Left lung (tissue), 10 donors: ENCODE data around the gene CPT1C. TPM values are rescaled to one million over a fixed set of nuclear protein-coding genes. Genes with fewer than 3 reads are reported as not detected.

Experiments used
- ATAC-seq: fragments of 200-7000 bp; cut with Tn5 transposase; one replicate; pipeline ENCODE4 v1.9.1; 2020; ENCODE audit warnings: moderate library complexity
- DNase-seq, 4 donors: peaks; one replicate each; pipeline ENCODE4 v3.0.0-alpha.2; 2013 to 2020
- H3K27ac ChIP-seq, 2 donors: fragments of 200-600 bp; sonication (generic) in 1 of 2; one replicate each; pipeline versions ENCODE4 v1.5.0 to v1.8.0; 2020 to 2021
- H3K27me3 ChIP-seq, 2 donors: fragments of 200-600 bp; sonication (generic) in 1 of 2; one replicate each; pipeline versions ENCODE4 v1.5.0 to v1.8.0; 2020 to 2021
- H3K36me3 ChIP-seq, 2 donors: fragments of 200-600 bp; sonication (generic) in 1 of 2; one replicate each; pipeline versions ENCODE4 v1.5.0 to v1.8.0; 2020 to 2021
- H3K4me1 ChIP-seq, 2 donors: fragments of 200-600 bp; one replicate each; pipeline ENCODE4 v1.8.0; 2021
- H3K4me3 ChIP-seq, 2 donors: fragments of 200-600 bp; sonication (generic) in 1 of 2; one replicate each; pipeline versions ENCODE4 v1.5.0 to v1.8.0; 2020 to 2021; ENCODE audit warnings: mild to moderate bottlenecking in 1 of 2
- H3K9me3 ChIP-seq, 2 donors: fragments of 200-600 bp; sonication (generic) in 1 of 2; one replicate each; pipeline versions ENCODE4 v1.5.0 to v1.8.0; 2020 to 2021
- CTCF ChIP-seq, 2 donors: fragments of 200-600 bp; sonication (generic) in 1 of 2; IDR thresholded peaks; one replicate each; pipeline versions ENCODE4 v1.5.0 to v1.8.0; 2021; ENCODE audit warnings: antibody characterized with exemption in 2 of 2
- intact Hi-C, 2 donors: fragments of 100-400 bp; cut with DNase I; formaldehyde crosslinking; loops; one replicate each; pipeline versions ENCODE4 v1.11.2 to v1.14.2; 2022
- polyA plus RNA-seq, 6 donors: library from polyadenylated mRNA; unstranded; fragments of 120-200 nt; gene quantifications; one replicate each; pipeline ENCODE4 v1.2.1, GENCODE V29; 2013; ENCODE audit not compliant: insufficient read length in 6 of 6
- total RNA-seq, 2 donors: library from RNA; stranded (reverse); fragmentation: NEBNext Ultra II Directional; extraction: Animal tissue kit (Norgen Biotek cat#: 25700); gene quantifications; one replicate each; pipeline ENCODE4 v1.2.1, GENCODE V29; 2021
- donor health status: DM: no; HTN: yes; CAD: no.
- donor health status: DM: no; HTN: no; CAD: no.

The CPT1C gene
- total and polyA plus RNA-seq, 8 donors: 6.2 to 37.3 (median 29.0) TPM

GRCh38 chr19:49678985-49679770, 11.7 kb upstream of the CPT1C start:
- Histone ChIP-seq H3K36me3 (peaks cover 0 to 38% of the 10 kb centered on the region in 2 donors), H3K4me1 (peaks cover 21 to 44% of the 10 kb centered on the region in 2 donors), H3K9me3 (no peaks in the 10 kb centered on the region), H3K27ac (no peak overlapping the region), H3K4me3 (peak overlapping the region in 1 of 2 donors; percentile 99), H3K27me3 (no peaks in the 10 kb centered on the region)
- TF ChIP-seq CTCF (IDR thresholded peaks at IDR 0.05): no peak
- ATAC-seq (no peak), DNase-seq (no peak)
- intact Hi-C loops: no loop called here

GRCh38 chr19:49679771-49680413, 11.0 kb upstream of the CPT1C start:
- H3K9me3 ChIP-seq: no peaks in the 10 kb centered on the region
- no peaks in the 10 kb centered on the region for H3K27me3 ChIP-seq
- intact Hi-C loops: no loop called here
- H3K36me3 ChIP-seq: peaks cover 0 to 45% of the 10 kb centered on the region in 2 donors
- ATAC-seq: no peak
- no peak for DNase-seq
- peak overlapping the region; percentile 48 to 65 for H3K27ac ChIP-seq
- no peak for TF ChIP-seq CTCF (IDR thresholded peaks at IDR 0.05)
- H3K4me3 ChIP-seq: no peak overlapping the region
- peaks cover 21 to 44% of the 10 kb centered on the region in 2 donors for H3K4me1 ChIP-seq

GRCh38 chr19:49680421-49681351, 10.2 kb upstream of the CPT1C start:
- TF ChIP-seq CTCF (IDR thresholded peaks at IDR 0.05): peak; percentile 99 to 100
- ATAC-seq (peak; percentile 36), DNase-seq (peak; percentile 89 to 98 (median 95))
- Histone ChIP-seq H3K27me3 (no peaks in the 10 kb centered on the region), H3K27ac (peak overlapping the region; percentile 48 to 65), H3K4me1 (peaks cover 20 to 43% of the 10 kb centered on the region in 2 donors), H3K36me3 (peaks cover 0 to 53% of the 10 kb centered on the region in 2 donors), H3K4me3 (peak overlapping the region in 1 of 2 donors; percentile 20), H3K9me3 (no peaks in the 10 kb centered on the region)
- intact Hi-C loops: no loop called here

- Histone ChIP-seq H3K27ac (no peak overlapping the region), H3K27me3 (no peaks in the 10 kb centered on the region), H3K4me1 (peaks cover 15 to 38% of the 10 kb centered on the region in 2 donors), H3K36me3 (peaks cover 0 to 65% of the 10 kb centered on the region in 2 donors), H3K4me3 (no peak overlapping the region), H3K9me3 (no peaks in the 10 kb centered on the region)
- intact Hi-C loops: no loop called here
- no peak for TF ChIP-seq CTCF (IDR thresholded peaks at IDR 0.05)
- ATAC-seq: no peak
- DNase-seq: no peak
Observed at GRCh38 chr19:49681830-49682229, 9.1 kb upstream of the CPT1C start.
